ENCODE data around the gene MYLIP.

The MYLIP gene

GRCh38 chr6:16179970-16180431 is 51.1 kb downstream of the MYLIP start:
- Histone ChIP-seq H3K27ac (ENCODE audit: low read length) (no peak overlapping the region), H3K36me3 (ENCODE audit: insufficient read depth, low read depth, low read length) (no peaks in the 10 kb centered on the region), H3K9me3 (ENCODE audit: insufficient read depth, low read depth, low read length) (no peaks in the 10 kb centered on the region), H3K27me3 (ENCODE audit: insufficient read depth, low read length) (no peaks in the 10 kb centered on the region), H3K9ac (ENCODE audit: low read depth, low read length) (no peak overlapping the region), H3K4me1 (ENCODE audit: insufficient read depth, low read length) (no peaks in the 10 kb centered on the region; the same call in 1 of the 2 replicates), H3K4me3 (ENCODE audit: low read length) (no peak overlapping the region)

- no peak overlapping the region for H3K9ac ChIP-seq (ENCODE audit: low read depth, low read length)
- H3K4me3 ChIP-seq (ENCODE audit: low read length) = no peak overlapping the region
- no peaks in the 10 kb centered on the region for H3K27me3 ChIP-seq (ENCODE audit: insufficient read depth, low read length)
- no peaks in the 10 kb centered on the region for H3K4me1 ChIP-seq (ENCODE audit: insufficient read depth, low read length)
- no peak overlapping the region for H3K27ac ChIP-seq (ENCODE audit: low read length)
- no peaks in the 10 kb centered on the region for H3K36me3 ChIP-seq (ENCODE audit: insufficient read depth, low read depth, low read length)
- no peaks in the 10 kb centered on the region for H3K9me3 ChIP-seq (ENCODE audit: insufficient read depth, low read depth, low read length)
Observed at GRCh38 chr6:16180696-16181438, 52.0 kb downstream of the MYLIP start.

GRCh38 chr6:16181439-16182297 is 52.8 kb downstream of the MYLIP start:
- Histone ChIP-seq H3K4me3 (ENCODE audit: low read length) (no peak overlapping the region), H3K36me3 (ENCODE audit: insufficient read depth, low read depth, low read length) (no peaks in the 10 kb centered on the region), H3K9me3 (ENCODE audit: insufficient read depth, low read depth, low read length) (no peaks in the 10 kb centered on the region), H3K9ac (ENCODE audit: low read depth, low read length) (no peak overlapping the region), H3K27me3 (ENCODE audit: insufficient read depth, low read length) (no peaks in the 10 kb centered on the region), H3K27ac (ENCODE audit: low read length) (no peak overlapping the region), H3K4me1 (ENCODE audit: insufficient read depth, low read length) (no peaks in the 10 kb centered on the region)

GRCh38 chr6:16183187-16183664 is 54.3 kb downstream of the MYLIP start:
- Histone ChIP-seq H3K9ac (ENCODE audit: low read depth, low read length) (no peak overlapping the region), H3K36me3 (ENCODE audit: insufficient read depth, low read depth, low read length) (no peaks in the 10 kb centered on the region), H3K9me3 (ENCODE audit: insufficient read depth, low read depth, low read length) (no peaks in the 10 kb centered on the region), H3K27me3 (ENCODE audit: insufficient read depth, low read length) (no peaks in the 10 kb centered on the region), H3K27ac (ENCODE audit: low read length) (no peak overlapping the region), H3K4me1 (ENCODE audit: insufficient read depth, low read length) (no peaks in the 10 kb centered on the region), H3K4me3 (ENCODE audit: low read length) (no peak overlapping the region)

- Histone ChIP-seq H3K36me3 (ENCODE audit: insufficient read depth, low read depth, low read length) (no peaks in the 10 kb centered on the region), H3K27me3 (ENCODE audit: insufficient read depth, low read length) (no peaks in the 10 kb centered on the region), H3K4me3 (ENCODE audit: low read length) (no peak overlapping the region), H3K4me1 (ENCODE audit: insufficient read depth, low read length) (no peaks in the 10 kb centered on the region), H3K27ac (ENCODE audit: low read length) (no peak overlapping the region), H3K9ac (ENCODE audit: low read depth, low read length) (no peak overlapping the region), H3K9me3 (ENCODE audit: insufficient read depth, low read depth, low read length) (no peaks in the 10 kb centered on the region)
Observed at GRCh38 chr6:16184129-16184528, 55.2 kb downstream of the MYLIP start.

GRCh38 chr6:16184551-16184950 is 55.7 kb downstream of the MYLIP start:
- Histone ChIP-seq H3K27me3 (ENCODE audit: insufficient read depth, low read length) (no peaks in the 10 kb centered on the region), H3K9me3 (ENCODE audit: insufficient read depth, low read depth, low read length) (no peaks in the 10 kb centered on the region), H3K4me1 (ENCODE audit: insufficient read depth, low read length) (no peaks in the 10 kb centered on the region), H3K9ac (ENCODE audit: low read depth, low read length) (no peak overlapping the region), H3K27ac (ENCODE audit: low read length) (no peak overlapping the region), H3K36me3 (ENCODE audit: insufficient read depth, low read depth, low read length) (no peaks in the 10 kb centered on the region), H3K4me3 (ENCODE audit: low read length) (no peak overlapping the region)

- Histone ChIP-seq H3K9me3 (ENCODE audit: insufficient read depth, low read depth, low read length) (no peaks in the 10 kb centered on the region), H3K27ac (ENCODE audit: low read length) (no peak overlapping the region), H3K4me1 (ENCODE audit: insufficient read depth, low read length) (no peaks in the 10 kb centered on the region), H3K27me3 (ENCODE audit: insufficient read depth, low read length) (no peaks in the 10 kb centered on the region), H3K36me3 (ENCODE audit: insufficient read depth, low read depth, low read length) (no peaks in the 10 kb centered on the region), H3K9ac (ENCODE audit: low read depth, low read length) (no peak overlapping the region), H3K4me3 (ENCODE audit: low read length) (no peak overlapping the region)
Observed at GRCh38 chr6:16187176-16187575, 58.3 kb downstream of the MYLIP start.

GRCh38 chr6:16190214-16190613 is 61.3 kb downstream of the MYLIP start:
- no peaks in the 10 kb centered on the region for H3K27me3 ChIP-seq (ENCODE audit: insufficient read depth, low read length)

GRCh38 chr6:16196260-16196983 is 67.5 kb downstream of the MYLIP start:
- Histone ChIP-seq H3K27ac (ENCODE audit: low read length) (no peak overlapping the region), H3K9ac (ENCODE audit: low read depth, low read length) (no peak overlapping the region), H3K4me3 (ENCODE audit: low read length) (no peak overlapping the region), H3K36me3 (ENCODE audit: insufficient read depth, low read depth, low read length) (no peaks in the 10 kb centered on the region), H3K27me3 (ENCODE audit: insufficient read depth, low read length) (no peaks in the 10 kb centered on the region), H3K9me3 (ENCODE audit: insufficient read depth, low read depth, low read length) (no peaks in the 10 kb centered on the region), H3K4me1 (ENCODE audit: insufficient read depth, low read length) (no peaks in the 10 kb centered on the region)

More at GRCh38 chr6:16190214-16190613, 61.3 kb downstream of the MYLIP start:
- H3K36me3 ChIP-seq (ENCODE audit: insufficient read depth, low read depth, low read length) = no peaks in the 10 kb centered on the region
- no peak overlapping the region for H3K4me3 ChIP-seq (ENCODE audit: low read length)
- H3K9me3 ChIP-seq (ENCODE audit: insufficient read depth, low read depth, low read length) = no peaks in the 10 kb centered on the region
- no peak overlapping the region for H3K27ac ChIP-seq (ENCODE audit: low read length)
- no peak overlapping the region for H3K9ac ChIP-seq (ENCODE audit: low read depth, low read length)
- no peaks in the 10 kb centered on the region for H3K4me1 ChIP-seq (ENCODE audit: insufficient read depth, low read length)

- Histone ChIP-seq H3K9ac (ENCODE audit: low read depth, low read length) (no peak overlapping the region), H3K4me3 (ENCODE audit: low read length) (no peak overlapping the region), H3K36me3 (ENCODE audit: insufficient read depth, low read depth, low read length) (no peaks in the 10 kb centered on the region), H3K27ac (ENCODE audit: low read length) (no peak overlapping the region), H3K9me3 (ENCODE audit: insufficient read depth, low read depth, low read length) (no peaks in the 10 kb centered on the region), H3K4me1 (ENCODE audit: insufficient read depth, low read length) (no peaks in the 10 kb centered on the region), H3K27me3 (ENCODE audit: insufficient read depth, low read length) (no peaks in the 10 kb centered on the region)
Observed at GRCh38 chr6:16196984-16197546, 68.2 kb downstream of the MYLIP start.

Data from iPS-20b (cell line).